ENCODE measurements around the gene FARSB. TPM values are rescaled to one million over a fixed set of nuclear protein-coding genes. Genes with fewer than 3 reads are reported as not detected.

FARSB gene
- total RNA-seq, 1 donor from 2014 or later: 25.0 TPM

GRCh38 chr2:222522082-222522481 is 133.8 kb downstream of the FARSB start:
- Histone ChIP-seq H3K4me1 (peaks cover 17% of the 10 kb centered on the region), H3K27ac (no peak overlapping the region), H3F3A (ENCODE audit: low read depth) (peaks cover 13% of the 10 kb centered on the region), H3K9ac (no peak overlapping the region), H3K4me3 (no peak overlapping the region), H3K27me3 (no peaks in the 10 kb centered on the region), H3K36me3 (no peaks in the 10 kb centered on the region), H2AFZ (replicated peaks) (no peak overlapping the region), H4K20me1 (ENCODE audit: low read depth) (no peaks in the 10 kb centered on the region), H3K4me2 (no peak overlapping the region), H3K79me2 (ENCODE audit: low read depth) (no peaks in the 10 kb centered on the region), H3K9me3 (ENCODE audit: low read depth) (no peaks in the 10 kb centered on the region)
- H3K4me3 Mint-ChIP-seq: no peak overlapping the region
- peaks cover 36% of the 10 kb centered on the region for H3K4me1 Mint-ChIP-seq
- H3K27ac Mint-ChIP-seq: no peak overlapping the region
- no peak for TF ChIP-seq EZH2phosphoT487 (IDR thresholded peaks at IDR 0.05)
- no peak for TF ChIP-seq EZH2 (IDR thresholded peaks at IDR 0.05)
- TF ChIP-seq, protein P1, sequence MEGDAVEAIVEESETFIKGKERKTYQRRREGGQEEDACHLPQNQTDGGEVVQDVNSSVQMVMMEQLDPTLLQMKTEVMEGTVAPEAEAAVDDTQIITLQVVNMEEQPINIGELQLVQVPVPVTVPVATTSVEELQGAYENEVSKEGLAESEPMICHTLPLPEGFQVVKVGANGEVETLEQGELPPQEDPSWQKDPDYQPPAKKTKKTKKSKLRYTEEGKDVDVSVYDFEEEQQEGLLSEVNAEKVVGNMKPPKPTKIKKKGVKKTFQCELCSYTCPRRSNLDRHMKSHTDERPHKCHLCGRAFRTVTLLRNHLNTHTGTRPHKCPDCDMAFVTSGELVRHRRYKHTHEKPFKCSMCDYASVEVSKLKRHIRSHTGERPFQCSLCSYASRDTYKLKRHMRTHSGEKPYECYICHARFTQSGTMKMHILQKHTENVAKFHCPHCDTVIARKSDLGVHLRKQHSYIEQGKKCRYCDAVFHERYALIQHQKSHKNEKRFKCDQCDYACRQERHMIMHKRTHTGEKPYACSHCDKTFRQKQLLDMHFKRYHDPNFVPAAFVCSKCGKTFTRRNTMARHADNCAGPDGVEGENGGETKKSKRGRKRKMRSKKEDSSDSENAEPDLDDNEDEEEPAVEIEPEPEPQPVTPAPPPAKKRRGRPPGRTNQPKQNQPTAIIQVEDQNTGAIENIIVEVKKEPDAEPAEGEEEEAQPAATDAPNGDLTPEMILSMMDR (IDR thresholded peaks at IDR 0.05): no peak
- H3K9me3 Mint-ChIP-seq: peaks cover 4% of the 10 kb centered on the region
- peaks cover 6% of the 10 kb centered on the region for H3K36me3 Mint-ChIP-seq
- H3K27me3 Mint-ChIP-seq (ENCODE audit: insufficient read depth, low read depth): no peaks in the 10 kb centered on the region
- DNase-seq (ENCODE audit: low spot score): no peak

DNA sequence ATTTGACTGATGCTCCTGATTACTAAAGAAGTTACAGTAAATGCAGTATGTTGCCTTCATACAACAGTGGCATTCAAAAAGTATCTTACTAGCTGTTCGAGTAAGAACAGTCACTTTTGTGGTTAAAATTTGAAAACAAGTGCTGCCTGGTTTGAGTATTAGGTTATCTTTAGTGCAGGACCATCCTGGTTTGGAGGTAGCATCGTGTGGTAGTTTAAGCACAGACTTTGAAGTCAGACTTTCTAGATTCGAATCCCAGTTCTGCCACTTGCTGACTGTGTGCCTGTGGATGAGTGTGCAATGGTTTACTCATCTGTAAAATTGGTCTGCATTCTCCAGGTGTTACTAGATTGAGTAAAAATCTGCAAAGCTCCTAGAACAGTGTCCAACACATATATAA is 134.8 kb downstream of the FARSB start:
- Histone ChIP-seq H3K4me2 (no peak overlapping the region), H2AFZ (replicated peaks) (no peak overlapping the region), H3K4me3 (no peak overlapping the region), H3K27ac (no peak overlapping the region), H3K27me3 (no peaks in the 10 kb centered on the region), H3F3A (ENCODE audit: low read depth) (peaks cover 13% of the 10 kb centered on the region), H3K36me3 (no peaks in the 10 kb centered on the region), H3K9ac (no peak overlapping the region), H3K79me2 (ENCODE audit: low read depth) (no peaks in the 10 kb centered on the region), H4K20me1 (ENCODE audit: low read depth) (no peaks in the 10 kb centered on the region), H3K4me1 (peaks cover 17% of the 10 kb centered on the region), H3K9me3 (ENCODE audit: low read depth) (no peaks in the 10 kb centered on the region)
- H3K27me3 Mint-ChIP-seq (ENCODE audit: insufficient read depth, low read depth): no peaks in the 10 kb centered on the region
- no peak for DNase-seq (ENCODE audit: low spot score)
- no peak overlapping the region for H3K27ac Mint-ChIP-seq
- peaks cover 39% of the 10 kb centered on the region for H3K4me1 Mint-ChIP-seq
- H3K36me3 Mint-ChIP-seq: peaks cover 3% of the 10 kb centered on the region
- peaks cover 6% of the 10 kb centered on the region for H3K9me3 Mint-ChIP-seq
- no peak for TF ChIP-seq EZH2 (IDR thresholded peaks at IDR 0.05)
- TF ChIP-seq EZH2phosphoT487 (IDR thresholded peaks at IDR 0.05): no peak
- TF ChIP-seq, protein P1 (IDR thresholded peaks at IDR 0.05): no peak
- no peak overlapping the region for H3K4me3 Mint-ChIP-seq

Other genes starting within 250 kb of the FARSB start
- gene SGPP2, start 231.5 kb downstream of the FARSB start, total RNA-seq (ENCODE audit: low replicate concordance): 0.11 and 0.34 TPM in 2 replicates
- 0.62 and 2.0 TPM in 2 replicates for gene MOGAT1, start 15.6 kb upstream of the FARSB start, total RNA-seq (ENCODE audit: low replicate concordance)
- 80.6 and 106 TPM in 2 replicates for gene ACSL3, start 204.9 kb upstream of the FARSB start, total RNA-seq (ENCODE audit: low replicate concordance)

Data from neural progenitor cell (in vitro differentiated cells).